NCI-H82 treated with DMSO at 0.1 percent for 48 hours (cell line): ENCODE data around the gene ZNF677.
"Not testable (repeated sequence)": the region's sequence is repeated elsewhere in the genome, so short reads cannot be mapped to it uniquely, and the experiment has no call there.

Experiments
- DNase-seq: peaks from one replicate; lab custom pipeline; 2025; ENCODE audit not compliant: unreplicated experiment; lab: John Stamatoyannopoulos, UW

ZNF677 gene

GRCh38 chr19:53193535-53194222, 61.0 kb downstream of the ZNF677 start:
- no peak for DNase-seq

GRCh38 chr19:53192771-53193534, 61.7 kb downstream of the ZNF677 start, which contains the start of gene ZNF665:
TSS of gene ZNF665 (minus strand) at chr19:53193358. CDS start at chr19:53182898, 10,460 bp downstream.
- peak; percentile 2 for DNase-seq

- DNase-seq: no peak
Measured at GRCh38 chr19:53190253-53190652, 64.4 kb downstream of the ZNF677 start.

GRCh38 chr19:53189691-53190198, 64.9 kb downstream of the ZNF677 start:
- not testable (repeated sequence) for DNase-seq
